ENCODE data around the gene SELENOP.

DNA sequence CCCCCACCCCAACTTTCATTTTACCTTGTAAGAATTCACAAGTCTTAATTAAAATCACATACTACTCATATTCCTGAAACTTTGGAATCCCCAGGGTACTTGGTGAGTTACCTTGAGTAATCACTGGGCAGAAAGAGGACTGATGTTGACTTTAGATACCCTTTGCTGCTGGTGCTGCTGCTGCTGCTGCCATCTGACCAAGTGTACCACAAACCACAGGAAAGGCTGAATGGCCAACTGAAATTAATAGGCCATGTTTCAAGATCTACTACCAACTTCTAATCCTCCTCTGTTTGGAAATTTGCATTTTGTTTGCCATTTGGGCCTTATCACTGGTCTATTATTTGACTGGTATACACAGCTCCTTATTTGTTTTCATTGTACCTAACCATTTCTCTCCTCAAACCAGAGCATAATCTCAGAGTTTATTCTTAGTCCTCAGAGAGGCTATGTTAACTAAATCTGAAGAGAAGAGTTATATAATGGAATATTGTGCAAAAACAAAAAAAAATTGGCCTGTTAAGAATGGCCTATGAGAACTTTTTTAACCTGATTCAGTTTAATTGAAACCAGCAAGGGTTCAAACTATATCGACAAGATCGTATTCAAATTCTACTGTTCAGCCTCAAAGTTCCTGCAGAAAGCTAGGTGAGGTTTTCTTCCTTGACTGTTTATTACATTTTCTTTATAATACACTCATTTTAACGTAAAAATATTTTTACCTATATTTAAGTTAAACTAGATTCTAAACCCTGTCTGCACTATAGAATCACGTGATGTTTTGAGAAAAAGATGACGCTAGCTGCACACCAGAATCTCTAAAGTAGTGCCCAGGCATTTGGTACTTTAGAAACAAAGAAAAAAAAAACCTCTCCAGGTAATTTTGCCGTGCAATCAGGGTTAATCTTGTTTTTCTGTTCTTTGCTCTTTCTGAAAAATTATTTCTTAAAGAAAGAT lies 13.1 kb downstream of the SELENOP start:
- TF ChIP-seq POLR2A (IDR thresholded peaks at IDR 0.05; ENCODE audit: low read depth, low read length) (no peak), POLR2AphosphoS5 (IDR thresholded peaks at IDR 0.05; ENCODE audit: low read depth, low read length) (no peak), POU2F2 (IDR thresholded peaks at IDR 0.05; ENCODE audit: low read depth, low read length) (no peak)
